Osteocyte (in vitro differentiated cells): ENCODE measurements around the gene ITPR2. TPM values are rescaled to one million over a fixed set of nuclear protein-coding genes. Genes with fewer than 3 reads are reported as not detected.
"Not testable (repeated sequence)": the region's sequence is repeated elsewhere in the genome, so short reads cannot be mapped to it uniquely, and the experiment has no call there.

Experiments
- DNase-seq: peaks from one replicate; pipeline ENCODE4 v3.0.0; 2021; ENCODE audit warnings: mixed read lengths; ENCODE audit not compliant: unreplicated experiment; ENCODE audit errors: extremely low spot score
- H3K27ac Mint-ChIP-seq: one replicate; pipeline ENCODE4 v1.8.0; 2021; ENCODE audit warnings: mild to moderate bottlenecking, mixed read lengths; ENCODE audit not compliant: unreplicated experiment
- H3K27me3 Mint-ChIP-seq: one replicate; pipeline ENCODE4 v1.8.0; 2021; ENCODE audit warnings: mixed read lengths; ENCODE audit not compliant: unreplicated experiment
- H3K36me3 Mint-ChIP-seq: one replicate; pipeline ENCODE4 v1.8.0; 2021; ENCODE audit warnings: mixed read lengths; ENCODE audit not compliant: unreplicated experiment
- H3K4me1 Mint-ChIP-seq: one replicate; pipeline ENCODE4 v1.8.0; 2021; ENCODE audit warnings: mixed read lengths; ENCODE audit not compliant: unreplicated experiment
- H3K4me3 Mint-ChIP-seq: one replicate; pipeline ENCODE4 v1.8.0; 2021; ENCODE audit warnings: mild to moderate bottlenecking, moderate library complexity, mixed read lengths; ENCODE audit not compliant: unreplicated experiment
- H3K9me3 Mint-ChIP-seq: one replicate; pipeline ENCODE4 v1.8.0; 2021; ENCODE audit warnings: mixed read lengths; ENCODE audit not compliant: unreplicated experiment
- CTCF ChIP-seq: fragments of 200-600 bp; sonication (generic); IDR thresholded peaks from 2 replicates; pipeline ENCODE4 v1.5.0; 2021; ENCODE audit warnings: antibody characterized with exemption, mild to moderate bottlenecking, moderate library complexity
- total RNA-seq: library from RNA; stranded (reverse); gene quantifications from 2 replicates; pipeline ENCODE4 v1.2.1, GENCODE V29; 2021

Gene ITPR2
- total RNA-seq, 1 donor from 2014 or later = 22.1 TPM

- H3K4me3 Mint-ChIP-seq = no peak overlapping the region
- H3K4me1 Mint-ChIP-seq = peaks cover 25% of the 10 kb centered on the region
- TF ChIP-seq CTCF = no peak
- DNase-seq = no peak
- H3K27me3 Mint-ChIP-seq = no peaks in the 10 kb centered on the region
- H3K9me3 Mint-ChIP-seq = peaks cover 13% of the 10 kb centered on the region
- peaks cover 7% of the 10 kb centered on the region for H3K36me3 Mint-ChIP-seq
- peak overlapping the region; percentile 76 for H3K27ac Mint-ChIP-seq
Measured at GRCh38 chr12:26318661-26319068, 514.3 kb downstream of the ITPR2 start.

- no peak overlapping the region for H3K4me3 Mint-ChIP-seq
- peaks cover 12% of the 10 kb centered on the region for H3K36me3 Mint-ChIP-seq
- TF ChIP-seq CTCF = no peak
- H3K4me1 Mint-ChIP-seq = peaks cover 25% of the 10 kb centered on the region
- no peaks in the 10 kb centered on the region for H3K27me3 Mint-ChIP-seq
- H3K9me3 Mint-ChIP-seq = peaks cover 19% of the 10 kb centered on the region
- H3K27ac Mint-ChIP-seq = peak overlapping the region; percentile 76
- no peak for DNase-seq
Measured at GRCh38 chr12:26317942-26318575, 514.9 kb downstream of the ITPR2 start.

GRCh38 chr12:26314103-26314502 lies 518.9 kb downstream of the ITPR2 start:
- not testable (repeated sequence) for H3K27ac Mint-ChIP-seq, DNase-seq, H3K4me3 Mint-ChIP-seq, H3K27me3 Mint-ChIP-seq
- Mint-ChIP-seq H3K36me3 (peaks cover 13% of the 10 kb centered on the region), H3K9me3 (peaks cover 30% of the 10 kb centered on the region), H3K4me1 (peaks cover 17% of the 10 kb centered on the region)

DNA sequence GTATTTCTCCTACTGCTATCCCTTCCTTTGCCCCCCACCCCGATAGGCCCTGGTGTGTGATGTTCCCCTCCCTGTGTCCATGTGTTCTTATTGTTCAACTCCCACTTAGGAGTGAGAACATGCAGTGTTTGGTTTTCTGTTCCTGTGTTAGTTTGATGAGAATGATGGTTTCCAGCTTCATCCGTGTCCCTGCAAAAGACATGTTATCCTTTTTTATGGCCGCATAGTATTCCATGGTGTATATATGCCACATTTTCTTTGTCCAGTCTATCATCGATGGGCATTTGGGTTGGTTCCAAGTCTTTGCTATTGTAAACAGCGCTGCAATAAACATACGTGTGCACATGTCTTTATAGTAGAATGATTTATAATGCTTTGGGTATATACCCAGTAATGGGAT lies 522.5 kb downstream of the ITPR2 start:
- Mint-ChIP-seq H3K9me3 (peaks cover 30% of the 10 kb centered on the region), H3K36me3 (peaks cover 13% of the 10 kb centered on the region)
- not testable (repeated sequence) for DNase-seq, H3K4me3 Mint-ChIP-seq, H3K27ac Mint-ChIP-seq, H3K4me1 Mint-ChIP-seq, H3K27me3 Mint-ChIP-seq

- H3K36me3 Mint-ChIP-seq = peaks cover 12% of the 10 kb centered on the region
- H3K4me1 Mint-ChIP-seq = no peaks in the 10 kb centered on the region
- DNase-seq = no peak
- H3K4me3 Mint-ChIP-seq = no peak overlapping the region
- H3K9me3 Mint-ChIP-seq = peaks cover 25% of the 10 kb centered on the region
- no peak overlapping the region for H3K27ac Mint-ChIP-seq
- H3K27me3 Mint-ChIP-seq = no peaks in the 10 kb centered on the region
- no peak for TF ChIP-seq CTCF
Measured at GRCh38 chr12:26309634-26310033, 523.4 kb downstream of the ITPR2 start.

GRCh38 chr12:26304273-26304672 lies 528.7 kb downstream of the ITPR2 start:
- Mint-ChIP-seq H3K27me3 (no peaks in the 10 kb centered on the region), H3K4me3 (no peak overlapping the region), H3K4me1 (peaks cover 5% of the 10 kb centered on the region), H3K9me3 (no peaks in the 10 kb centered on the region), H3K27ac (no peak overlapping the region), H3K36me3 (no peaks in the 10 kb centered on the region)
- DNase-seq = no peak
- no peak for TF ChIP-seq CTCF
